ENCODE measurements around the gene NR2C2AP. TPM values are rescaled to one million over a fixed set of nuclear protein-coding genes. Genes with fewer than 3 reads are reported as not detected.

Gene NR2C2AP
- total and polyA plus RNA-seq, 2 of the 13 experiments (the other 11 are each of a cell fraction or from before 2014, with no cell fraction given) = 12.2 to 26.8 TPM

GRCh38 chr19:19213426-19214158 is 10.4 kb upstream of the NR2C2AP start:
- Histone ChIP-seq H2AFZ (ENCODE audit: low read length) (no peak overlapping the region), H3K27ac (ENCODE audit: extremely low read length, insufficient read depth, low read length) (no peak overlapping the region), H3K4me2 (ENCODE audit: low read depth, low read length) (no peak overlapping the region), H3K9me3 (ENCODE audit: low read length) (no peaks in the 10 kb centered on the region), H3K4me3 (replicated peaks in 1 of 3; ENCODE audit: insufficient read depth in 1 of 3, low read depth in 2 of 3, low read length in 3 of 3) (no peak overlapping the region), H3K4me1 (ENCODE audit: insufficient read depth, low read length) (no peaks in the 10 kb centered on the region), H3K9ac (ENCODE audit: insufficient read depth, low read depth, low read length) (no peak overlapping the region), H4K20me1 (ENCODE audit: insufficient read depth, low read length) (no peaks in the 10 kb centered on the region; the same call in 1 of the 2 replicates), H3K27me3 (ENCODE audit: control insufficient read depth in 1 of 2, insufficient read depth in 2 of 2, low read length in 2 of 2) (peaks cover 2 to 21% of the 10 kb centered on the region in 2 experiments; a peak in 3 of 5 replicates), H3K36me3 (replicated peaks in 1 of 2; ENCODE audit: control insufficient read depth in 1 of 2, insufficient read depth in 2 of 2, low read length in 2 of 2) (no peaks in the 10 kb centered on the region), H3K79me2 (ENCODE audit: insufficient read depth, low read length) (no peaks in the 10 kb centered on the region)
- POLR2A ChIA-PET = interaction anchor here (1.6 kb wide), 1 partner anchor 11 kb away, joined by 8 read pairs; the partner anchor contains the start of gene NR2C2AP
- no peak for ATAC-seq
- no peak for DNase-seq (ENCODE audit: low spot score)
- intact Hi-C loops (cut with micrococcal nuclease; ENCODE audit: unreplicated experiment) (no loop called here), in situ Hi-C loops (cut with HindIII; ENCODE audit: extremely low pct_ligation_motif_present, low pct_unique_long_range_greater_than_20kb) (no loop called here)
- no peak for FAIRE-seq
- TF ChIP-seq REXO4 (CRISPR knock-in tag; IDR thresholded peaks at IDR 0.05; ENCODE audit: borderline replicate concordance) = no peak
- TF ChIP-seq PRDM15 (CRISPR knock-in tag; IDR thresholded peaks at IDR 0.05) = no peak
- TF ChIP-seq ZBTB3 (CRISPR knock-in tag; IDR thresholded peaks at IDR 0.05; ENCODE audit: borderline replicate concordance, low read depth) = no peak
- TF ChIP-seq ZNF572 (CRISPR knock-in tag; IDR thresholded peaks at IDR 0.05) = no peak
- no peak for TF ChIP-seq ZNF263 (CRISPR knock-in tag; IDR thresholded peaks at IDR 0.05)
- no peak for TF ChIP-seq MXD3 (CRISPR knock-in tag; IDR thresholded peaks at IDR 0.05)
- no peak for TF ChIP-seq SP5 (CRISPR knock-in tag; IDR thresholded peaks at IDR 0.05; ENCODE audit: borderline replicate concordance, low read depth)
- no peak for TF ChIP-seq RARG (CRISPR knock-in tag; IDR thresholded peaks at IDR 0.05; ENCODE audit: low read depth)
- no peak for TF ChIP-seq ZNF547 (CRISPR knock-in tag; IDR thresholded peaks at IDR 0.05)
- no peak for TF ChIP-seq RERE (CRISPR knock-in tag; IDR thresholded peaks at IDR 0.05; ENCODE audit: low read depth)
- TF ChIP-seq ARHGAP35 (CRISPR knock-in tag; IDR thresholded peaks at IDR 0.05; ENCODE audit: borderline replicate concordance) = no peak
- no peak for TF ChIP-seq ZNF282 (IDR thresholded peaks at IDR 0.05; ENCODE audit: partially characterized antibody)
- TF ChIP-seq GMEB2 (CRISPR knock-in tag; IDR thresholded peaks at IDR 0.05; ENCODE audit: low read depth) = no peak
- CTCF ChIA-PET (ENCODE audit: low intra/inter-chr PET ratio, low total read pairs) = no interaction called here
- WGBS (ENCODE audit: low lambda C conversion rate) = 26% methylated on average over 9 of the region's 21 CpGs
- no TSS peak for BruUV-seq (replicated peaks)

Data from HepG2 (cell line).